ENCODE data around the gene JUP. TPM values are rescaled to one million over a fixed set of nuclear protein-coding genes. Genes with fewer than 3 reads are reported as not detected.
A peak's percentile ranks its signal among the peaks of the same experiment; 100 is the strongest.

JUP gene
- total RNA-seq, 1 experiment from 2014 or later: 142 TPM

DNA sequence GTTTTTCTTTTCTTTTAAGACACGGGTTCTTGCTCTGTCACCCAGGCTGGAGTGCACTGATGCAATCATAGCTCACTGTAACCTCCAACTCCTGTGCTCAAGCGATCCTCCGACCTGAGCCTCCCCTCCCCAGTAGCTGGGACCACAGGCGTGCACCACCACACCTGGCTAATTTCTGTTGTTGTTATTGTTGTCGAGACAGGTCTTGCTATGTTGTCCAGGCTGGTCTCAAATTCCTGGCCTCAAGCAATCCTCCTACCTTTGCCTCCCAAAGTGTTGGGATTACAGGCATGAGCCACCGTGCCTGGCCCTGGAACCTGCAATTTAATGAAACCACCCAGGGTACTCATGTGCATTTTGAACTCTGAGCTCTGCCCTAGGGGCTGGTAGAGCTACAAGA is 24.1 kb downstream of the JUP start:
- no peak for DNase-seq (ENCODE audit: extremely low read depth, low read depth)

DNA sequence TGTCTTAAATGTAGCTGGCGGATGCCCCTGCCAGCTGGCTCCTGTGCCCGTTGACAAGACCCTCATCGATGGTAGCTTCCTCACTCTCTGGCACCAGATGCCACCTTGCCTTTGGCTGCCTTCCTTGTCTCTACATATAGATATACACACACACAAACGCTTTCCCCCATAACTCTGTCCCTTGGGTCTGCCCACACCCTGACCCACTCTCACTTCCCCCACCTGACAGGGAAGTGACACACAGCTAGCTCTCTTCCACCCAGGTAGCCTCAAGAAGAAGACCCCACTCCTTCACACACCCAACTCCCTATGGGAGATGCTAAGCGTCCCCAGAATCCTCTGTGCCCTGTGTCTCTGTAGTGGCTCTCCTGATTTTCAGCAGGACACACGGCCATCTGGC is 25.6 kb downstream of the JUP start:
- DNase-seq (ENCODE audit: extremely low read depth, low read depth): no peak

DNA sequence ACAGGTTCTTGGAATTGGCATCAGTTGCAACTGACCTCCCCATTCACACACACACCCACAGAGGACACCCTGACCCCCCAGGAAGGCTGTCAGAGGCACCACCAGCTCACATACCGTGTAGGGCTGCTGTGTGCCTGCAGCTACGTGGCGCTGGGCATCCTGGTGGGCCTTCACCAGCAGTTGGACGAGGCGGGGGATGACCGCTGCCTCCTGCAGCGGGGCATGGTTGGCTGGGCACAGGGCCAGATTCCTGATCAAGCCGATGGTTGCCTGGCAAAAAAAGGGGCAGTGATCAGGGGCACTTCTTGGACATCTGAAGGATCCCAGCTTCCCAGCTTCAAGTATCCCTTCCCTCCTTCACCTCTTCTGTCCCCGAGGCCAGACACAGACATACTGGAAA is 27.9 kb downstream of the JUP start:
- DNase-seq (ENCODE audit: extremely low read depth, low read depth): no peak

DNA sequence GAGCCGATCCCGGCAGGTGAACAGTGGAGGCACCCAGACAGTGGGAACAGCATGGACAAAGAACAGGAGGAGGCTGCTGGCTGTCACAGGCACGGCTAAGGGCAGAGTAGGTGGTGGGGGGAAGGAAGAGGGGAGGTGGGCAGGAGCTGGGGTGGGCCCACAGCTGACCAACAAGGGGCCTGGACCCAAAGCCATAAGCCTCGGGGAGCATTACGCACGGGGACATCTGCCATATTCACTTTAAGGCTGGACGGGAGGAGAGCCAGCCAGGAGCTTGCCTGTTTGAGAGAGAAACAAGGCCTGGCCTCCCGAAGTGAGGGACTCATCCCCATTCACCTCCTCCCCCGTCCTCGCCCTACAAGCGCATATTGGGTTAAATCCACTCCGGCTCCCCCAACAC is 32.4 kb downstream of the JUP start:
- no peak for DNase-seq (ENCODE audit: extremely low read depth, low read depth)

DNA sequence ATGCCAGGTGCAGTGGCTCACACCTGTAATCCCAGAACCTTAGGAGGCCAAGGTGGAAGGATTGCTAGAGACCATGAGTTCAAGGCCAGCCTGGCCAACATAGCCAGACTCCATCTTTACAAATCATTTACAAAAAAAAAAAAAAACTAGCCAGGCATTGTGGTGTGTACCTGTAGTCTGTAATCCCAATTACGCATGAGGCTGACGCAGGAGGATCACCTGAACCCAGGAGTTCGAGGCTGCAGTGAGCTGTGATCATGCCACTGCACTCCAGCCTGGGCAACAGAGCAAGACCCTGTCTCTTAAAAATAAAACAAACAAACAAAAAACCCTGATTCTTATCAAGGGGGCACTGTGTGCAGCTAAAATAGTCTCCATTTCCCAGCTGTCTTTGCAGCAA is 35.2 kb downstream of the JUP start:
- DNase-seq (ENCODE audit: extremely low read depth, low read depth): no peak

DNA sequence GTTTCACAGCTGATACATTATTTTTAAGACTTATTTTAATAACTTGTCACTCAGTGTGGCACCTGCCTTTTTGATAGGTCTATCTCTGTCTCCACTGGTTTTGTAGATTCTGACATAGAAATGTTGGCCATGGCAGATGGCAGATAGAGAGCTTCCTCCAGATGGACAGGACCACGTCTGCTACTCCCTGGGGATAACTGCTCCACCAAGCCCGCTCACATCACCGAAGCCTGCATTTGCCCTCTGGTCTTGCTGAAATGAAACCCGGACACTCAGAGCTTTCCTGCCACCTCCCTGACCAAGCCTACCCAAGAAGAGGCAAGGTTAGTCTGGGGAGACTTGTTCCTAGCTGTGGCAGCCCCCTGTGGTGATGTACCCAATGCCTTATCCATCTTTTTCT is 35.6 kb downstream of the JUP start:
- no peak for DNase-seq (ENCODE audit: extremely low read depth, low read depth)

DNA sequence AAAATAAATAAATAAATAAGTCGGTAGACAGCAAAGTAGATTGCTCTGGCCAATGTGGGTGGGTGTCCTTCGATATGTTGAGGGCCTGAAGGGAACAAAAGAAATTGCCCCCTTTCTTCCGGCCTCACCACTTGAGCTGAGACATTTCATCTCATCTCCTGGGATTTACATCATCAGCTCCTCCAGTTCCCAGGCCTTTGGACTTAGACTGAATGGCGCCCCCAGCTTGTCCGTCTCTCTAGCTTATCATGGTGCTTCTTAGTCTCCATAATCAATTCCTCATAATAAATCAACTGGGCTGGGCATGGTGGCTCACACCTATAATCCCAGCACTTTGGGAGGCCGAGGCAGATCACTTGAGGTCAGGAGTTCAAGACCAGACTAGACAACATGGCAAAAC is 38.2 kb downstream of the JUP start:
- no peak for DNase-seq (ENCODE audit: extremely low read depth, low read depth)

DNA sequence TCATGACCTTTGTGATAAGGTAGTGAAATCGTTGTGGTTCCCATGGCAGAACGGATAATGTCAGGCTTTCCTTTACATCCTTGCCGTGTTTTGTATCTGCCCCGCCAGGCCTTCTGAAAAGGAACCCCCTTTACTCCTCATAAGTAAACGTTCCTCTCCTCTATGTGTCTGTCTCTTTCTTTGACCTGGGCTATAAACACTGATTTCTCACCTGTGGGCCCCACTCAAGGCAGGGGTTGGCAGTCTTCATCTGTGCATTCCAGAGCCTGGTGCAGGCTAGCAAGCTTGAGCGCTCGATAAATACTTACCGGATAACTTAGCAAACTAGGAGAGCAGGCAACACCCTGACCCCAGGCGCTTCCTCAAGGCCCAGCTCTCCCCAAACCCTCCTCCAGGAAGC is 44.8 kb downstream of the JUP start:
- no peak for DNase-seq (ENCODE audit: extremely low read depth, low read depth)

DNA sequence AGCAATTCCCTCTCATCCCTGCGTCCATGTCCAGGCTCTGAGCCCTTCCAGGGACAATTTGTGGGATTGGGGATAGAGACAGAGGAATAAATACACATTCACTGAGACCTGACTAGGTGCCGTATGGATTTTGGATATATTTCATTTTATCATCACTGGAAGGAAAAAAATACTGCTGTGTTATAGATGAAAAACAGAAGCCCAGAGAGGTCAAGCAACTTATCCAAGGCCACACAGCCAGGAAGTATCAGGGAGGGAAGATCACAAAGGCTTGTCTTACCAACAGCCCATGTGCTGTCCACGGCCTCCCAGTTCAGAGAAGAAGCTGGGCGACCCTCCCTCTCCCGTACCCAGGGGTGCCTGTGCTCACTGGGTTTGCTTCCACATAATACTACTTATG is 46.0 kb downstream of the JUP start:
- no peak for DNase-seq (ENCODE audit: extremely low read depth, low read depth)

DNA sequence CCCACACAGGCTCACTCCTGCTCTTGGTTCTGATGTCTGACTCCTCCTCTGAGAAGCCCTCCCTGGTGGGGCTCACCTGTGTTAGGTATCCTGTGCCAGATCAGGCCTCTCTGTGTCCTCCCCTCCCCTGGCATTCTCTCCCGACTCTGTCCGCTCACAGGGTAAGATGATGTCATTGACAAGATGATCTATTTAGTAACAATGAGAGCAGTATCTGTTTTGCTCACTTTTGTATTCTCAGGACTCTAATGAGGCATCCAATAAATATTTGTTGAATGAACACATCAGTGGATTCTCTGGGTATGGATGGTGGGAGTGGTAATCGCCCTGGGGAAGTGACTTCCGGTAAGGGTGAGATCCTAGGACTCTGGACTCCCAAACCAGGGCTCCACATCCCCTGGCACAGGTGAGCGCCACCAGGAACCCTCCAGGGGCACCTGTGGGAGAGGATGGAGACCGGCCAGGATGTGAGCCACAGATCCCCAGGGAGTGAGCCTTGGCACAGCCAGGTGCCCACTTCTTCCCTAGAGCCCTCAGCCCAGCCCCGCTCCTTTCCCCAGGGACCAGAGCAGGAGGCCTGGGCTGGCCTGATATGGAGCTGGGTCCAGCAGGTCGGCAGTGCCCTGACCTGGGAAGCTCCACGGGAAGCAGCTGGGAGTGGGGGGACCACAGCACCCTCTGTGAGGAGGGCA is 46.7 kb downstream of the JUP start:
- peak; percentile 20 for DNase-seq (ENCODE audit: extremely low read depth, low read depth)

DNA sequence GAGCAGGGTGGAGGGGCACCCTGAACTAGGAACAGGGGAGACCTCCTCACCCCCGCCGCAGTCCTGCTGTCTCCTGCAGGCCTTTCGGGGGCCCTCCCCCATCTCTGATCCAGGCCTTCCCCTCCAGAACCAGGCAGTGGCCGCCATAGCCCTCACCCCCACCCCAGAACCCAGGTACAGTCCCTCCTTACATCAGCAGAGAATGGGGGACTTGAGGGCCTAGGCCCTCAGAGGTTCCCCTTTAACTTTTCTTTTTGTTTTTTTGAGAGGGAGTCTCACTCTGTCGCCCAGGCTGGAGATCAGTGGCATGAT is 47.8 kb downstream of the JUP start:
- no peak for DNase-seq (ENCODE audit: extremely low read depth, low read depth)

DNA sequence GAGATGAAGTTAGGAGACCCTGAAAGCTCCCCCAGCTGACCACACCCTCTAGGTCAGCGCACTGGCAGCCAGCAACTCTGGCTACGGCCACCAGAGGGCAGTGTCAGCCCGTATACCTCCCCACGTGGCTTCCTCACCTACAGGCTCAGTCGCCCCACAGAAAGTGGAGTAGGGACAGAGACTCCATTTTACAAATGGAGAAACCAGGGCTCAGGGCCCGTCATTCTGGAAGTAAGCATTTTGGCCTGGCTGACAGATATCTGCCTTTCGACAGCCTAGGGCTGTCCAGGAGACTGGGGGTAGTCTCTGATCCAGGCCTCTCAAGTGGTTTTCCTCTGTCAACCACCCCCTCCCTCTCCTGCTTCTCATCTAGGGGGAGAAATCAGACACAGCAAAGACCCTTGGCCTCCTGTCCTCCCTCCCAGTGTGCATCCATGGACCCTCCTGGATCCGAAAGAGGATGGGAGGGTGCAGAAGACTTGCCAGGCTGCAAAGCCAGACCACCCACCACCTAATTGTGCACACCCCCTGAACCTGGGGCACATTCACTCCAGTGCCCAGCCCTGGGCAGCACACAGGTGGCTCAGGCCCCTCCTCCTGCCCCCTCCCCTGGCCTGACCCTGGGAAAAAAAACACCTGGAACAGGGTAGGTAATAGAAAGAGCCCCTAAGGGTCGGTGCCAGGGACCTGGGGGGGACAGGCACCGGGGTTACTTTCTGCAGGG is 48.3 kb downstream of the JUP start:
- DNase-seq (ENCODE audit: extremely low read depth, low read depth): peak; percentile 88

DNA sequence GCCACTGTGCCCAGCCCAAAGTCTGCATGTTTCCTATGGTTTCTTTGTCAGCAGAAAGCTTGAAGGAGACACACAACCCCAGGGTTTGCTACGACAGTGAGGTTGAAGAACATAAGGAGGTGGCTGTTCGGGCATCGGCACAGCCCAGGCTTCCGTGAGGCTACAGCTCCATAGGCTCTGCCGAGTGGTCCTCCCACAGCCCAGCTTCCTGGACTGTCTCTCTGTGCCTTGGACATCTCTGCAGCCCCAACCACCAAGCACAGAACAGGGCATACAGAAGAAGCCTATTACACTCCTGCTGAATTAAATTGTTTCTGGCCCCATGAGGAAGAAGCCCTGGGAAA is 48.9 kb downstream of the JUP start:
- DNase-seq (ENCODE audit: extremely low read depth, low read depth): no peak

DNA sequence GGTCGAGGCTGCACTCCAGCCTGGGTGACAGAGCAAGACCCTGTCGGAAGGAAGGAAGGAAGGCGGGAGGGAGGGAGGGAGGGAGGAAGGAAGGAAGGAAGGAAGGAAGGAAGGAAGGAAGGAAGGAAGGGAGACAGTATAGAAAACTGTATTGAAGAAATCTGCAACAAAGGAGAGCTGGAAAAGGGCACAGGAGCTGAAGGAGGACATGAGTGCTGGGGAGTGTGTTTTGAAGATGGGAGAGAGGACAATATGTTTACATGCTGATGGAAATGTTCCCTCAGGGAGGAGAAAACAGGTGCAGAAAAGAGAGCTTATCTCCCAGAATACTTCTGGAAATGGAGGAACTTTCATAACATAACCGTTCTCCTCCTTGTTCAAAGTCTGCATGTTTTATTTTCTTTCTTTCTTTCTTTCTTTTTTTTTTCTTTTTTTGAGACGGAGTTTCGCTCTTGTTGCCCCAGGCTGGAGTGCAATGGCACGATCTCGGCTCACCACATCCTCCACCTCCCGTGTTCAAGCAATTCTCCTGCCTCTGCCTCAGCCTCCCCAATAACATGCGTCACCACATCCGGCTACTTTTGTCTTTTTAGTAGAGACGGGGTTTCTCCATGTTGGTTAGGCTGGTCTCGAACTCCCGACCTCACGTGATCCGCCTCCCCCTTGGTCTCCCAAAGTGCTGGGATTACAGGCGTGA is 49.4 kb downstream of the JUP start:
- DNase-seq (ENCODE audit: extremely low read depth, low read depth): no peak

DNA sequence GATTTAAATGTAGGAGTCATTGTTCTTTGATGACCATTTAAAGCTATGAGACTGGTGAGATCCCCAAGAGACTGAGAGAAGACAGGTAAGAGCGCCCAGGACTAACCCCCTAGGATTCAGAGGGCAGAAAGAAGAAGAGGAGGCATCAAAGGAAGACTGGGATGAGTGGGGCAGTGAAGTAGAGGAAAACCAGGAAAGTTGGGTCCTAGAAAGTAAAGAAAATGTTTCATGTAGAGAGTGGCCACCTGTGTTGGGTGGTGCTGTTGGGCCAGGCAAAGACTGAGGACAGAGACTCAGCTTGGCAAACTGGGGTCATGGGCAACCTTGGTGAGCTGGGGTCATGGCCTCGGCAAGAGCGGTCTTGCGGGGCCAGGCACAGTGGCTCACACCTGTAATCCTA is 50.8 kb downstream of the JUP start:
- DNase-seq (ENCODE audit: extremely low read depth, low read depth): no peak

DNA sequence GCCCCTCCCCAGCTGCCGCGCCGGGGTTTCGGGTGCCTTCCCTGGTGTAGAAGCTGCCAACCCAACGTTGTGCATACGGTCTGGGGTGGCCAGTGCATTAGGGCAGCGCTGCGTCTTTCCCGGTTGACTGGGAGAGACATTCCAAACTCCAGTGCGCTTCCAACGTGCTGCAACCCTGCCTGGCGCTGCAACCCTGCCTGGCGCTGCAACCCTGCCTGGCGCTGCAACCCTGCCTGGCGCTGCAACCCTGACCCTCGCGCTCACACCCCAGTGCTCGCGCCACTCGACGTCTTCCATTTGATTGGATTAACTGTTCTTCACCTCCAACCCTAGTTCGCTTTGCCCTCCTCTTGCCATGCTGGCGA is 51.6 kb downstream of the JUP start:
- DNase-seq (ENCODE audit: extremely low read depth, low read depth): no peak

DNA sequence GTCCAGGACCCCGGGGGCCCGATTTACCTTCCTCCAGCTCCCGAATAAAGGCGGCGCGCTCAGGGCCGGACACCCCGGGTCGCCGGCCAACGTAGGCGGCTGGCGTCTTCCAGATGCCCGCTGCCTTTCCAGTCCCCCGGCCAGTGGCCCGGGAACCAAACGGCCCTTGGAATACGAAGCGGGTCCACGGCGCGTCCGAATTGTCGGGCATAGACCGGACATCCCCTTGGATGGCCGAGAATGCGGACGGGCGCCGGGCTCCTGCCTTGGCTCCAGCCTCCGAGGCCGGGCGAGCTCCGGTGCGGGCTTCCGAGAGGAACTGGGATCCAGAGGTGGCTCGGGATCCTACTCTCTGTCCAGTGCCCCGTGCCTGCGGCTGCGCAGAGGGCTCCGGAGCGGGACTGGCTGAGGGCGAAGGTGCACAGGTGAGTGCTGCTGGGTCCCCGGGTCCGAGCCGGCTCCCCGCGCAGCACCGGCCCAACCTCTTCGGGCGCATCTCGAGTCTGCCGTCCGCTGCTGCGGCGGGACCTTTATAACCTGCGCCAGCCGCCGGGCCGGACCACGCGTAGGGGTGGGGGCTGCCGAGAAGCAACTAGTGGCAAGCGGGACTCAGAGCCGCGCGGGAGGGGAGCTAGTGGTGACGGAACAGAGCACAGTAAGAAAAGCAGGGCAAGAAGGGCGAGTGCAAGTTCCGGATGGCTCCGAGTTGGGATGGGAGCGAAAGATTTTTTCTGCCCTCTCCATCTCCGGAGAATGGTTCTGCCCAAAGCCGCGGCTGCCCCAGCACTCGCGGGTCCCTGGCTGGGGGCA is 52.2 kb downstream of the JUP start, which contains the start of gene HAP1:
Gene HAP1, minus strand, starts transcription at position 505 of the 810 bp plus-strand sequence. Its CDS starts 9 bp downstream, at position 496.
- peak; percentile 41 for DNase-seq (ENCODE audit: extremely low read depth, low read depth)

DNA sequence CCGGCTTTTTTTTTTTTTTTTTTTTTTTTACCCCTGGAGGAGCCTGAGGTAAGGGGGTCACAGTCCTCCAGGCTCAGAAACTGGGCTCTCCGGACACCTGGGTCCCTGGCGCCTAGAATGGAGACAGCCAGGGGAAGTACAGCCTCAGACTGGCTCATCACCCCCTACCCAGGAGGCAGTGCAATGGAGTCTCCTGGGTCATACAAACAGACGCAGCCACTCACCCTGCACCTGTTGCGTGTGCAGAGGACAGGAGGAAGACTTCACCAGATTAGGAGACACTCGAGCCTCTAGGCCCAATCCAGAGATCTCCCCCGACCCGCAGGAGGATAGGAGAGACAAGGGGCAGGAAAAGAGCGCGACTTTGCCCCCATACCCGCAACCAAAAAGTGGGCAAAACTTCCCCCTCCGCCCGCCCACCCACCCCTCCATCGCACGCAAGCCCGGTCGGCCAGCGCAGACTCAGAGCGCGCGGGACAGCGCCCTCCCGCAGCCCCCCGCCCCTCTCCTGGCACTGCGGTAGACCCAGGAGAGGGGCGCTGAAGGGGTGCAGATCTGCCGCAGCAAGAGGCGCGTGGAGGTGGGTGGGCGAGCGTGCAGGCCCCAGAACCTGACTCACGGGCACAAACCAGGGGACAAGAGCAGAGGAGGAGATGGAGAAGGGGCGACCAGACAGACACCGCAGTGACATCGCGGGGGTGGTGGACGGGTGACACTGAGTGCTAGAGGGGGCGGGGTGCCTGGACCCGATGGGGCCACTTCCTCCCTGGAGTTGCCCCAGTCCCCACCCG is 53.0 kb downstream of the JUP start:
- DNase-seq (ENCODE audit: extremely low read depth, low read depth): no peak

DNA sequence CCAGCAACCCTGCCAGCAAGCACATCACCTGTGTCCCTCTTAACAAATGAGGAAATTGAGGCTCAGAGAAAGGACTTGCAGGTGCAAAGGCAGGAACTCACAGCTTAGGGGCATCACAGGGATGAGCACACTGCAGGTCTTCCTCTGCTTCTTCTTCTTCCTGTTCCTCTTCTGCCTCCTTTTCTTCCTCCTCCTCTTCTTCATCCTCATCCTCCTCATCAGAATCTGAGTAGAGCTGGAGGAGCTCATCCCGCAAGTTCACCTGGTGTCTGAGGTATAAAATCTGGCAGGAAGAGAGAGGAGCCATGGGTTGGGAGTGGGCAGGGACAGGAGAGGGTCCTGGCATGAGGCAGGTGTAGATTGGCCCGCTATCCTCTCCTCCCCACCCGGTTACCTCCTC is 54.7 kb downstream of the JUP start:
- no peak for DNase-seq (ENCODE audit: extremely low read depth, low read depth)

DNA sequence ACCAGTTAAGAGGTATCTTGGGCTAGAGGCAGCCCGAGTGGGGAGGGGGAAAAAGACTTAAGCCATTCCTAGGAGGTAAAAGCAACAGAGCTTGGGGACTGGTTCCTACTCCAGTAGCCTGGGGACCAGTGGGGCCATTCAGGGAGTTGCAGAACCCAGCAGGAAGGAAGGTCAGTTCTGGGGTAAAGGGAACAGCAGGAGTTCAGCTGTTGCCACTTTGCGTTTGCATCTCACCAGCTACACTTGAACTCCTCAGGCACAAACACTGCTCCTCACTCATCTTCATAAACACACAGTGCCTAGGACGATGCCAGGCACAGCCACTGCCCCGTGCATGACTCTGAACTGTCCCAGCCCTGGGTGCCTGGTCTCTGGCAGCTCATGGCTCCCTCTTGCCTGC is 56.0 kb downstream of the JUP start:
- DNase-seq (ENCODE audit: extremely low read depth, low read depth): no peak

DNA sequence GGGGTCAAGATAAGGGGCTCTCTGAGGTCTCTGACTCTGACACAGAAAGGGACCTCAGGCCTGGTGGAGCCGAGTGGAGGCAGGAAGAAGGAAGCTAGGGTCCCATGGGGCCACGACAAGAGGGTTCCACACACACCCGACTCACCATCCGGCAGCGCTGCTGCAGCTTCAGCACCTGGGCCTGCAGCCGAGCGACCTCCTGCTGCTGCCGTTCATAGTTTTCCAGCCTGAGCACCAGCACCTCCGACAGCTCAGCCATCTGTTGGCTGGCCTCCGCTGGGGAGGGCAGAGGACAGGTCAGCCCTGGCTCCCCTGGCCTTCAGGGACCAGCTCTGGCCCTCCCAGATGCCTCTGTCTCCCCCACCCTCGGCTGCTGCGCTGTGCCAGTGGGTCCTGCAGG is 58.5 kb downstream of the JUP start:
- no peak for DNase-seq (ENCODE audit: extremely low read depth, low read depth)

All from NCI-H460 (cell line).